ENCODE measurements around the gene GPR150. TPM values are rescaled to one million over a fixed set of nuclear protein-coding genes. Genes with fewer than 3 reads are reported as not detected.

GPR150 gene
- total and polyA plus RNA-seq, 10 of the 15 experiments (the other 5 are each of a cell fraction or from before 2014, with no cell fraction given) = 0.08 to 1.1 (median 0.37) TPM; not detected in 1

- WGBS (ENCODE audit: insufficient coverage, insufficient replicate concordance, low lambda C conversion rate, missing lambda C conversion rate) = 82% methylated on average over 3 of the region's 3 CpGs
- no peaks in the 10 kb centered on the region for H3K36me3 ChIP-seq (ENCODE audit: control insufficient read depth in 2 of 2, insufficient read depth in 2 of 2, low read length in 1 of 2)
- no peak overlapping the region for H3K27ac ChIP-seq (ENCODE audit: control insufficient read depth, insufficient read depth)
- BruUV-seq (replicated peaks) = no TSS peak
- SMC1A ChIA-PET (ENCODE audit: uncharacterized antibody, unreplicated experiment) = interaction anchor here (0.6 to 1.1 kb wide), 3 partner anchors 24 to 263 kb away, joined by 3 to 4 read pairs (median 3); no protein-coding TSS in a partner anchor
- ATAC-seq (no peak), FAIRE-seq (no peak), DNase-seq (ENCODE audit: low read depth, low spot score) (no peak)
- in situ Hi-C loops (cut with MboI) = no loop called here
- POLR2A ChIA-PET = no interaction called here
- H3K4me1 ChIP-seq (ENCODE audit: control insufficient read depth, insufficient read depth, low read length) = peaks cover 4% of the 10 kb centered on the region; the same call in 1 of the 2 replicates
- RAD21 ChIA-PET (ENCODE audit: unreplicated experiment) = no interaction called here
- H3K4me2 ChIP-seq (ENCODE audit: control insufficient read depth, insufficient read depth) = no peak overlapping the region
- TF ChIP-seq JUND (IDR thresholded peaks at IDR 0.05; ENCODE audit: low read depth, low read length) (no peak), MYC (IDR thresholded peaks at IDR 0.05; ENCODE audit: insufficient read depth, insufficient read length, insufficient replicate concordance, low read length, severe bottlenecking) (no peak), YBX1 (IDR thresholded peaks at IDR 0.05) (no peak), KAT2A (conservative IDR thresholded peaks at IDR 0.05; ENCODE audit: control insufficient read depth, low read depth, low read length) (no peak), CBX5 (IDR thresholded peaks at IDR 0.05; ENCODE audit: low read depth) (no peak), RFX5 (IDR thresholded peaks at IDR 0.05; ENCODE audit: low read depth, low read length) (no peak), JUNB (IDR thresholded peaks at IDR 0.05) (no peak), E2F8 (IDR thresholded peaks at IDR 0.05; ENCODE audit: low read depth, partially characterized antibody) (no peak), ESRRA (IDR thresholded peaks at IDR 0.05; ENCODE audit: low read length) (no peak), FOS (IDR thresholded peaks at IDR 0.05; ENCODE audit: borderline replicate concordance, extremely low read depth, insufficient read length) (no peak), ASH2L (IDR thresholded peaks at IDR 0.05; ENCODE audit: borderline replicate concordance, low read depth) (no peak), CREB1 (IDR thresholded peaks at IDR 0.05; ENCODE audit: low read depth) (no peak), REST (IDR thresholded peaks at IDR 0.05; ENCODE audit: low read depth, low read length) (no peak)
- peaks cover 6% of the 10 kb centered on the region; the same call in 2 of the 3 replicates for H3K9me3 ChIP-seq (replicated peaks; ENCODE audit: control insufficient read depth, insufficient read depth, low read length)
- H4K20me1 ChIP-seq (ENCODE audit: control insufficient read depth, insufficient read depth) = no peaks in the 10 kb centered on the region
- intact Hi-C loops (cut with micrococcal nuclease; ENCODE audit: unreplicated experiment) = loop anchor here (10.0 kb wide), 1 partner anchor 537 kb away; no protein-coding TSS in a partner anchor
- H3K79me2 ChIP-seq (ENCODE audit: control insufficient read depth, insufficient read depth, low read length) = no peaks in the 10 kb centered on the region
- H3K4me3 ChIP-seq = no peak overlapping the region
- H2AFZ ChIP-seq (ENCODE audit: control insufficient read depth, low read depth, low read length) = no peak overlapping the region
- no peak overlapping the region for H3K9ac ChIP-seq (ENCODE audit: control insufficient read depth, insufficient read depth, low read length)
- CTCF ChIA-PET = no interaction called here
- H3K27me3 ChIP-seq (replicated peaks in 1 of 2; ENCODE audit: control insufficient read depth in 2 of 2, insufficient read depth in 2 of 2, low read length in 1 of 2) = no peaks in the 10 kb centered on the region
These were observed 8.5 kb upstream of the GPR150 start for GRCh38 chr5:95611396-95611795.

All from GM12878 (cell line).